Smooth muscle cell (in vitro differentiated cells): ENCODE data around the gene SLX9. TPM values are rescaled to one million over a fixed set of nuclear protein-coding genes. Genes with fewer than 3 reads are reported as not detected.
A peak's percentile ranks its signal among the peaks of the same experiment; 100 is the strongest.

ENCODE experiments used
- DNase-seq: peaks from one replicate; lab custom pipeline; 2025; ENCODE audit not compliant: unreplicated experiment; lab: John Stamatoyannopoulos, UW
- H2AFZ ChIP-seq: fragments of 200-600 bp; sonication (generic); 2 replicates; pipeline ENCODE4 v1.6.0; 2016; ENCODE audit warnings: antibody characterized with exemption, low read depth, mild to moderate bottlenecking
- H3F3A ChIP-seq: fragments of 200-600 bp; sonication (generic); 2 replicates; pipeline ENCODE4 v1.6.0; 2017; ENCODE audit warnings: antibody characterized with exemption, low read depth
- H3K27ac ChIP-seq: fragments of 200-600 bp; sonication (generic); 2 replicates; pipeline ENCODE4 v1.5.1; 2016; ENCODE audit warnings: low read depth, mild to moderate bottlenecking
- H3K27me3 ChIP-seq: fragments of 200-600 bp; sonication (generic); 2 replicates; pipeline ENCODE4 v1.6.1; 2016; ENCODE audit warnings: low read depth, mild to moderate bottlenecking
- H3K36me3 ChIP-seq: fragments of 200-600 bp; sonication (generic); 2 replicates; pipeline ENCODE4 v1.5.1; 2016; ENCODE audit warnings: low read depth
- H3K4me1 ChIP-seq: fragments of 200-600 bp; sonication (generic); 2 replicates; pipeline ENCODE4 v1.5.1; 2016; ENCODE audit warnings: low read depth
- H3K4me2 ChIP-seq: fragments of 200-600 bp; sonication (generic); 2 replicates; pipeline ENCODE4 v1.6.0; 2016; ENCODE audit warnings: mild to moderate bottlenecking
- H3K4me3 ChIP-seq: fragments of 200-600 bp; sonication (generic); 2 replicates; pipeline ENCODE4 v1.5.1; 2016; ENCODE audit warnings: mild to moderate bottlenecking
- H3K79me2 ChIP-seq: fragments of 200-600 bp; sonication (generic); 2 replicates; pipeline ENCODE4 v1.6.0; 2016; ENCODE audit warnings: low read depth, mild to moderate bottlenecking
- H3K9ac ChIP-seq: fragments of 200-600 bp; sonication (generic); 2 replicates; pipeline ENCODE4 v1.6.0; 2016; ENCODE audit warnings: low read depth
- H3K9me3 ChIP-seq: fragments of 200-600 bp; sonication (generic); replicated peaks from 2 replicates; pipeline ENCODE4 v1.5.1; 2016; ENCODE audit warnings: low read depth
- H4K20me1 ChIP-seq: fragments of 200-600 bp; sonication (generic); 2 replicates; pipeline ENCODE4 v1.6.0; 2016; ENCODE audit warnings: low read depth
- CTCF ChIP-seq: fragments of 200-600 bp; sonication (generic); IDR thresholded peaks from 2 replicates; pipeline ENCODE4 v1.5.1; 2017; ENCODE audit warnings: borderline replicate concordance, mild to moderate bottlenecking, antibody characterized with exemption; ENCODE audit not compliant: insufficient read depth, poor library complexity, severe bottlenecking
- WGBS: methylation state at CpG from one replicate; pipeline ENCODE4 v1.1.7; 2016; ENCODE audit warnings: low lambda C conversion rate; 5-methylcytosine and 5-hydroxymethylcytosine counted together
- polyA plus RNA-seq: library from polyadenylated mRNA; unstranded; fragments of >200 nt; fragmentation: Nextera tagmentation; extraction: Ambion mirVana; gene quantifications from 2 replicates; pipeline ENCODE4 v1.2.1, GENCODE V29; 2016
- total RNA-seq: library from RNA; depleted of rRNA; stranded (reverse); fragments of >200 nt; gene quantifications from 2 replicates; pipeline ENCODE4 v1.2.3, GENCODE V29; 2014

SLX9 gene
- total and polyA plus RNA-seq, 2 experiments from 2014 or later = 13.9 to 26.6 TPM

DNA sequence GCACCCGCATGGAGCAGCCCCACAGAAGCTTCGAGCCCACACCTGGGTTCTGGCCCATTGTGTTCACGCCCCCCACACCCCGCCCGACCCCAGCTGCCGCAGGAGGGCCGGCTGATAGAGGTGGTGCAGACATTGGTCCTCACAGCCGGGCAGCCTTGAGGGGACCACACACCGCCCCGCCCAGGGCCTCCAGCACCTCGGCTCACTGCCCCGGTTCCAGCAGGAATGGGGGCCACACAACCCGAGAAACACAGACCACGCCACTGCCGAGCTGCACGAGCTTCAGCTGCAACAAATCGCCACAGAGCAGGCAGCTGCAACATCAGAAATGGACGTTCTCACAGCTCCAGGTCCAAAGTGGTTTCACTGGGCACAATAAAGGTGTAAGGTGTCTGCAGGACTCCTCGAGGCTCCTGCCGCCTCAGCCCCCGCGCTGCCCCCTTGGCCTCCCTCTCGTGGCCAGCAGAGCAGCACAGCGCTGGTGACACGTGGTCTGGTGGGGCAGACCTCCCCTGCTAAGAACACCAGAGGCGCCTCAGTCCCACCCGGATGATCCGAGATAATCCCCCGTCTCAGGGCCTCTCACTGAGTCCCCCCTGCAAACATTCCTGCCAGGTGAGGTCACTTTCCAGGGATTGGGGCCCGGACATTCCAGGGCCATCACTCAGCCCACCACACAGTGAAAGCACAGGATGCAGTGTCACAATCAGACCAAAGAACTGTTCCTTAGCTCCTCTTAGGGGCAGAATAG lies 72.3 kb downstream of the SLX9 start:
- peak overlapping the region; percentile 26 for H3K9ac ChIP-seq
- H3K9me3 ChIP-seq = no peaks in the 10 kb centered on the region
- peak overlapping the region; percentile 57 for H3K4me2 ChIP-seq
- peaks cover 16% of the 10 kb centered on the region for H3F3A ChIP-seq
- no peaks in the 10 kb centered on the region for H4K20me1 ChIP-seq
- no peak overlapping the region for H3K4me3 ChIP-seq
- peak; percentile 37 for DNase-seq
- no peaks in the 10 kb centered on the region for H3K36me3 ChIP-seq
- no peaks in the 10 kb centered on the region for H3K79me2 ChIP-seq
- peaks cover 8% of the 10 kb centered on the region for H3K4me1 ChIP-seq
- no peaks in the 10 kb centered on the region for H3K27me3 ChIP-seq
- H2AFZ ChIP-seq = no peak overlapping the region
- no peak for TF ChIP-seq CTCF
- H3K27ac ChIP-seq = peak overlapping the region; percentile 72
- 38% methylated on average over 25 of the region's 30 CpGs for WGBS

- no peak for TF ChIP-seq CTCF
- no peak for DNase-seq
- Histone ChIP-seq H3K9ac (peak overlapping the region; percentile 26), H3K36me3 (no peaks in the 10 kb centered on the region), H3F3A (peaks cover 16% of the 10 kb centered on the region), H3K4me2 (peak overlapping the region; percentile 22), H3K9me3 (no peaks in the 10 kb centered on the region), H2AFZ (no peak overlapping the region), H3K27me3 (no peaks in the 10 kb centered on the region), H3K79me2 (no peaks in the 10 kb centered on the region), H3K4me3 (no peak overlapping the region), H3K4me1 (peaks cover 8% of the 10 kb centered on the region), H3K27ac (peak overlapping the region; percentile 72), H4K20me1 (no peaks in the 10 kb centered on the region)
- 43% methylated on average over 8 of the region's 10 CpGs for WGBS
Measured at GRCh38 chr21:45012662-45013259, 72.9 kb downstream of the SLX9 start.

DNA sequence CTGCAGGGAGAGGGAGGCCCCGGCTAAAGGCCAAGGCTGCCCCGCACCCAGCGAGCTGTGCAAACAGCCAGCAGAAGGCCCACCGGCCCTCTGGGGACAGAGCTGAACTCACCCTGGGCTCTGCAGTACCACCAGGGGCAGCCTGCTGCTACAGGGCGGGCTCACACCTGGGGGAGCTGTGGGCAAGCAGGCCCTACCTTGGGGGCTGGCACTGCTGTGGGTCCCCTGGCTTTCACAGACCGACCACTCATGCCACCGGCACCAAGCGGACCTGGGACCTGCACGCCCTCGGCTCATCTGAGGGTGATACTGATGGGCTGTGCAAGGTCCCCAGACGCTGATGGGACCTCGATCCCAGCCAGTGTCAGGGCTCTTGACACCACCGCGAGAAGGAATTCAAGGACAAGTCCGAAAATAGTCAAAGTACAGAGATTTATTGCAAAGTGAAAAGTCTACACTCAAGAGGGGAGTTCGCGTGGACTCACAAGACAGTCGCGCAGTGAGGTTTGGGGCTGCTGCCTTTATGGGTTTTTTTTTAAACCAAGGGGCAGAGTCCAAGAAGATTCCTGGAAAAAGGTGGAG lies 73.5 kb downstream of the SLX9 start:
- Histone ChIP-seq H3K27ac (peak overlapping the region; percentile 72), H3K9me3 (no peaks in the 10 kb centered on the region), H3K4me1 (peaks cover 8% of the 10 kb centered on the region), H2AFZ (no peak overlapping the region), H3K36me3 (no peaks in the 10 kb centered on the region), H3K4me3 (no peak overlapping the region), H3K79me2 (no peaks in the 10 kb centered on the region), H4K20me1 (no peaks in the 10 kb centered on the region), H3K4me2 (peak overlapping the region; percentile 22), H3K27me3 (no peaks in the 10 kb centered on the region), H3K9ac (no peak overlapping the region), H3F3A (peaks cover 16% of the 10 kb centered on the region)
- DNase-seq = no peak
- 88% methylated on average over 17 of the region's 19 CpGs for WGBS
- TF ChIP-seq CTCF = no peak
